Adrenal gland (tissue), 12 donors: ENCODE results near the gene ZNF592. TPM values are rescaled to one million over a fixed set of nuclear protein-coding genes. Genes with fewer than 3 reads are reported as not detected.

Experiments used
- DNase-seq, 7 donors: peaks; one replicate each; pipeline ENCODE4 v3.0.0-alpha.2; 2019 to 2020
- H3K27ac ChIP-seq, 5 donors: fragments of 200-600 bp; sonication (generic) in 4 of 5; 1 replicate in 3 of 5; 2 replicates in 2 of 5; pipeline versions ENCODE4 v1.5.1 to v1.8.0; 2016 to 2020; ENCODE audit warnings: mild to moderate bottlenecking in 1 of 5
- H3K27me3 ChIP-seq: fragments of 200-600 bp; 2 replicates; pipeline ENCODE4 v1.8.0; 2021
- H3K36me3 ChIP-seq, 2 donors: fragments of 200-600 bp; replicated peaks in 1 of 2; 1 replicate in 1 of 2; 2 replicates in 1 of 2; pipeline versions ENCODE4 v1.5.1 to v1.8.0; 2018 to 2022
- H3K4me1 ChIP-seq, 2 donors: fragments of 200-600 bp; replicated peaks in 1 of 2; 1 replicate in 1 of 2; 2 replicates in 1 of 2; pipeline versions ENCODE4 v1.5.1 to v1.8.0; 2018 to 2021
- H3K4me3 ChIP-seq, 4 donors: fragments of 200-600 bp; sonication (generic) in 3 of 4; one replicate each; pipeline ENCODE4 v1.5.1; 2016 to 2018
- H3K9me3 ChIP-seq, 3 donors: fragments of 200-600 bp; sonication (generic) in 1 of 3; replicated peaks in 1 of 3; 1 replicate in 2 of 3; 2 replicates in 1 of 3; pipeline versions ENCODE4 v1.5.1 to v1.8.0; 2016 to 2021
- CTCF ChIP-seq, 6 experiments: fragments of 450-650 bp in 4 of 6; fragments of 200-600 bp in 2 of 6; sonication (generic) in 1 of 6; IDR thresholded peaks; 1 replicate in 5 of 6; 2 replicates in 1 of 6; pipeline versions ENCODE4 v1.5.1 to v1.8.0; 2016 to 2021; ENCODE audit warnings: antibody characterized with exemption in 6 of 6, mild to moderate bottlenecking in 2 of 6, moderate library complexity in 1 of 6
- POLR2A ChIP-seq, 2 donors: fragments of 450-650 bp; IDR thresholded peaks; one replicate each; pipeline ENCODE4 v1.6.1; 2017; ENCODE audit warnings: antibody characterized with exemption in 2 of 2, mild to moderate bottlenecking in 2 of 2, moderate library complexity in 1 of 2
- WGBS, 4 donors: extraction: QIAGEN DNeasy Blood & Tissue Kit in 2 of 4; methylation state at CpG; one replicate each; pipeline versions ENCODE4 v1.1.5 to v1.1.7; 2013 to 2017; 5-methylcytosine and 5-hydroxymethylcytosine counted together
- intact Hi-C, 2 donors: fragments of 100-400 bp; cut with DNase I; formaldehyde crosslinking; loops; one replicate each; pipeline versions ENCODE4 v1.14.1 to v1.15.0; 2022 to 2023
- polyA plus RNA-seq, 3 donors: library from polyadenylated mRNA; stranded (reverse); fragments of 200-250 nt in 2 of 3; fragments of 350-450 nt in 1 of 3; fragmentation: Illumina TruSeq in 1 of 3; extraction: RNeasy Lipid Tissue Mini Kit (QIAGEN cat#74804) in 1 of 3; gene quantifications; one replicate each; pipeline ENCODE4 v1.2.3, GENCODE V29; 2013 to 2014
- total RNA-seq, 9 donors: library from RNA; depleted of rRNA in 4 of 9; stranded (reverse); fragments of >200 nt in 4 of 9; fragments of 120-200 nt in 1 of 9; fragmentation: NEBNext Ultra II Directional in 1 of 9; extraction: Animal tissue kit (Norgen Biotek cat#: 25700) in 1 of 9; gene quantifications; one replicate each; pipeline versions ENCODE4 v1.1.0 to v1.2.4, GENCODE V29; 2013 to 2023
- donor health status: healthy with polysubstance abuse.
- donor health status: Bipolar disorder and iron deficiency.
- donor health status: DM: yes; HTN: yes; CAD: no.
- donor health status: DM: no; HTN: no; CAD: no.
- donor health status: DM: no; HTN: no; CAD: no.
- donor health status: DM: yes; HTN: yes; CAD: no.

The ZNF592 gene
- total and polyA plus RNA-seq, 12 donors, result 8.1 to 30.3 (median 24.2) TPM

DNA sequence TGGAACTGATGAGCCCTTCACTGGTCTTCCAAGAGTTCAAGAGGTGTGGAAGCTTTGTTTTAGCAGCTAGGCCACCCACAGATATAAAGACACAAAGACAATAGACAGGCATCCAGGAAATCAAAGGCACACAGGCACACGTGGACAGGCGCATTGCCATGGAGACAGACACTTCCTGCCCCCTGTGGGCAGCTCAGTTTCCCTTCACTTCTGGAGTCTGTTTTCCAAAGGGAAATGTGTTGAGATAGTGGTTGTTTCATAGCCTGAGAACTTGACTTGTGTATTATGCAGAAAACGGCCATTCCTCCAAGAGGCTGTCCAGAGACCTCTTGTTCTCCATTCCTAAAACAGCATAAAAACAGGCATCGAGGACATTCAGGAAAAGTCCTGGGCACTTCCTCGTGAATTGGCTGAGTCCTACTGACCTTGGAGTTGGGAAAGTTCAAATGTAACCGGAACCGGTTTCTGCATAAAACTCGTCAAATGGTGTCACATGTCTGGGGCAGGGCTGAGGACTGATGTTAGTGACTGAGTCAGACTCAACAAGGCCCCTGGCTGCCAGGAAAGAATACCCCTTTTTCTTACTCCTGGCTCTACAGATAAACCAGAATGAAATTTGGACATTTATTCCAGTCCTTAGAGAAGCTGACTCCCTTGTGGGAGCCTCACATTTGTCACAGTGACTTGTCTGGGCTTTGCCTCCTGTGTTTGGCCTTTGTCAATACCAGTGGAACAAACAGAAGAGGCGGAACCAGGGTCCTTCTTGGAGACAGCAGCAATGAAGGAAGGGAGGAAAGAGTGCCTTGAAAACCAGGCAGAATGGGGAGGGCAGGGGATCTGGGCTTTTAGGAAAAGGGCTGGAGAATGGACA, 70.1 kb downstream of the ZNF592 start:
- intact Hi-C loops, result loop anchor here in 1 of 2 donors (10.0 kb wide), 1 partner anchor 64 kb away; no protein-coding TSS in a partner anchor
- peak overlapping the region; percentile 72 to 95 (median 91) for H3K27ac ChIP-seq
- DNase-seq, result peak; percentile 65 to 89 (median 82)

GRCh38 chr15:84819291-84819768, 70.9 kb downstream of the ZNF592 start:
- intact Hi-C loops, result loop anchor here in 1 of 2 donors (10.0 kb wide), 1 partner anchor 65 kb away; no protein-coding TSS in a partner anchor
- Histone ChIP-seq H3K9me3 (no peaks in the 10 kb centered on the region), H3K27ac (peak overlapping the region; percentile 50 to 95 (median 91)), H3K4me1 (peaks cover 20 to 57% of the 10 kb centered on the region in 2 donors), H3K27me3 (no peaks in the 10 kb centered on the region), H3K4me3 (no peak overlapping the region), H3K36me3 (no peaks in the 10 kb centered on the region)
- WGBS, 4 donors, result 38 to 49% (median 41%) methylated on average over 3 of the region's 3 CpGs
- peak; percentile 64 to 86 (median 76) for DNase-seq
- TF ChIP-seq POLR2A (IDR thresholded peaks at IDR 0.05) (peak in 1 of 2 donors; percentile 23), CTCF (IDR thresholded peaks at IDR 0.05) (peak in 1 of 6 experiments; percentile 15)

More for the DNA sequence above, 70.1 kb downstream of the ZNF592 start:
- H3K36me3 ChIP-seq, result no peaks in the 10 kb centered on the region
- TF ChIP-seq CTCF (IDR thresholded peaks at IDR 0.05), result no peak
- TF ChIP-seq POLR2A (IDR thresholded peaks at IDR 0.05), result peak in 1 of 2 donors; percentile 56
- peak overlapping the region in 1 of 4 donors; percentile 43 for H3K4me3 ChIP-seq
- WGBS, 4 donors, result 20 to 52% (median 32%) methylated on average over 9 of the region's 9 CpGs
- H3K4me1 ChIP-seq, result peaks cover 20 to 50% of the 10 kb centered on the region in 2 donors
- H3K9me3 ChIP-seq, result no peaks in the 10 kb centered on the region
- no peaks in the 10 kb centered on the region for H3K27me3 ChIP-seq

GRCh38 chr15:84819791-84820190, 71.4 kb downstream of the ZNF592 start:
- Histone ChIP-seq H3K36me3 (no peaks in the 10 kb centered on the region), H3K9me3 (no peaks in the 10 kb centered on the region), H3K27me3 (no peaks in the 10 kb centered on the region), H3K27ac (peak overlapping the region in 4 of 5 donors; percentile 50 to 95 (median 93)), H3K4me3 (no peak overlapping the region), H3K4me1 (peaks cover 20 to 62% of the 10 kb centered on the region in 2 donors)
- intact Hi-C loops, result loop anchor here in 1 of 2 donors (10.0 kb wide), 1 partner anchor 65 kb away; no protein-coding TSS in a partner anchor
- 83 to 100% (median 89%) methylated on average over 2 of the region's 2 CpGs for WGBS, 4 donors
- DNase-seq, result no peak
- TF ChIP-seq POLR2A (IDR thresholded peaks at IDR 0.05), result no peak
- TF ChIP-seq CTCF (IDR thresholded peaks at IDR 0.05), result no peak

- peaks cover 20 to 64% of the 10 kb centered on the region in 2 donors for H3K4me1 ChIP-seq
- H3K36me3 ChIP-seq, result no peaks in the 10 kb centered on the region
- H3K4me3 ChIP-seq, result no peak overlapping the region
- intact Hi-C loops, result no loop called here
- peak in 1 of 7 donors; percentile 47 for DNase-seq
- H3K27me3 ChIP-seq, result no peaks in the 10 kb centered on the region
- 61 to 69% (median 64%) methylated on average over 8 of the region's 8 CpGs for WGBS, 4 donors
- peak overlapping the region in 2 of 5 donors; percentile 38 to 42 for H3K27ac ChIP-seq
- no peak for TF ChIP-seq POLR2A (IDR thresholded peaks at IDR 0.05)
- no peak for TF ChIP-seq CTCF (IDR thresholded peaks at IDR 0.05)
- no peaks in the 10 kb centered on the region for H3K9me3 ChIP-seq
Measured at GRCh38 chr15:84821501-84822021, 73.2 kb downstream of the ZNF592 start.
